Small intestine (tissue), 7 donors: ENCODE results near the gene SLC6A17. TPM values are rescaled to one million over a fixed set of nuclear protein-coding genes. Genes with fewer than 3 reads are reported as not detected.

ENCODE experiments used
- DNase-seq, 2 donors: peaks; one replicate each; pipeline versions ENCODE4 v3.0.0 to v3.0.0-alpha.2; 2013
- FAIRE-seq: peaks from 2 replicates; lab custom pipeline; 2012; peaks lifted over from hg19 to GRCh38; lab: Jason Lieb, UNC
- H3K27ac ChIP-seq, 3 donors: one replicate each; pipeline ENCODE4 v1.5.1; 2013; ENCODE audit warnings: low read length in 2 of 3, mild to moderate bottlenecking in 2 of 3, control low read depth in 1 of 3, inconsistent platforms in 1 of 3, low read depth in 1 of 3, moderate library complexity in 1 of 3
- H3K27me3 ChIP-seq, 3 donors: one replicate each; pipeline ENCODE4 v1.6.1; 2013; ENCODE audit warnings: low read length in 3 of 3, inconsistent platforms in 1 of 3; ENCODE audit not compliant: control insufficient read depth in 3 of 3, insufficient read depth in 3 of 3
- H3K36me3 ChIP-seq, 3 donors: one replicate each; pipeline ENCODE4 v1.6.1; 2013; ENCODE audit warnings: low read length in 3 of 3, inconsistent platforms in 1 of 3, low read depth in 1 of 3, mild to moderate bottlenecking in 1 of 3, moderate library complexity in 1 of 3; ENCODE audit not compliant: control insufficient read depth in 3 of 3, insufficient read depth in 2 of 3
- H3K4me1 ChIP-seq, 3 donors: one replicate each; pipeline ENCODE4 v1.6.1; 2013; ENCODE audit warnings: low read length in 2 of 3, inconsistent platforms in 1 of 3, low read depth in 1 of 3, mild to moderate bottlenecking in 1 of 3, moderate library complexity in 1 of 3; ENCODE audit not compliant: control insufficient read depth in 3 of 3, insufficient read depth in 2 of 3
- H3K4me3 ChIP-seq, 3 donors: one replicate each; pipeline ENCODE4 v1.5.1; 2013; ENCODE audit warnings: low read length in 3 of 3, control low read depth in 1 of 3, inconsistent platforms in 1 of 3, low read depth in 1 of 3, mild to moderate bottlenecking in 1 of 3, moderate library complexity in 1 of 3
- H3K9me3 ChIP-seq, 2 donors: one replicate each; pipeline ENCODE4 v1.6.1; 2013; ENCODE audit warnings: low read depth in 1 of 2, low read length in 1 of 2; ENCODE audit not compliant: control insufficient read depth in 2 of 2, insufficient read depth in 1 of 2
- WGBS, 3 donors: extraction: QIAGEN DNeasy Blood & Tissue Kit; methylation state at CpG; one replicate each; pipeline ENCODE4 v1.1.7; 2013; 5-methylcytosine and 5-hydroxymethylcytosine counted together
- polyA plus RNA-seq, 4 donors: library from polyadenylated mRNA; stranded (reverse) in 3 of 4; unstranded in 1 of 4; fragments of 200-250 nt in 3 of 4; fragments of 120-200 nt in 1 of 4; gene quantifications; one replicate each; pipeline versions ENCODE4 v1.2.1 to v1.2.3, GENCODE V29; 2013
- donor health status: healthy with polysubstance abuse.
- donor health status: control.
- donor health status: control.
- donor health status: Bipolar disorder and iron deficiency.
- donor health status: healthy.

SLC6A17 gene
- polyA plus RNA-seq, 4 donors: under 0.01 to 0.49 TPM; not detected in 2

GRCh38 chr1:110159168-110159567, 8.9 kb downstream of the SLC6A17 start:
- Histone ChIP-seq H3K27me3 (peaks cover 0 to 11% (median 10%) of the 10 kb centered on the region in 3 donors), H3K36me3 (no peaks in the 10 kb centered on the region), H3K9me3 (peaks cover 0 to 2% of the 10 kb centered on the region in 2 donors), H3K4me1 (no peaks in the 10 kb centered on the region), H3K4me3 (no peak overlapping the region), H3K27ac (no peak overlapping the region)
- DNase-seq: no peak
- WGBS, 3 donors: 3 to 29% (median 22%) methylated on average over 2 of the region's 2 CpGs
- no peak for FAIRE-seq

DNA sequence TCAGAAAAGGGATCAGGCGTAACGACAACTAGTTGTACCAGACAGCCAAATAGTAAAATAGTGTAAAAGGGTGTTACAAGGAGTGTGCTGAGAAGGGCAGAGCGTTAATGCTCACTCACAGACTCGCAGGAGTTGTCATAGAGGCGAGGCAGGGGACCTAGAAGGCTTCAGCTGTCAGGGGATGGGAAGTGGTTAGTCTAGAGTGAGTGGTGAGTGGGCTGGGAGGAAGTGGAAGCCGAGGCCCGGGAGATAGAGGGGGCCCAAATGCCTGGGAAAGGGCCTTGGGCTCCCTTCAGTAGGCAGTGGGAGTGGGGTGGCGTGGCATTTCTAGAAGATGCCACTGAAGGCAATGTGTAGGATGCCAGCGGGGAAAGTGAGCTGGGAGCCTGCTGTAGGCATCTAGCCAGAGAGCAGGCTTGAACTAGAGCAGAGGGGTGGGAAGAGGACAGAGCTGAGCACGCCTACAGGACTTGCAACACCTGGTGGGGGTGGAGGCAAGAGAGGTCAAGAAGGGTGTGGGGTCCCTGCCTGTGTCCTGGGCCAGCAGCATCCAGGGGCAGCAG, 10.3 kb downstream of the SLC6A17 start:
- DNase-seq (no peak), FAIRE-seq (no peak)
- H3K4me3 ChIP-seq: no peak overlapping the region
- peaks cover 0 to 2% of the 10 kb centered on the region in 2 donors for H3K9me3 ChIP-seq
- peaks cover 0 to 7% (median 5%) of the 10 kb centered on the region in 3 donors for H3K27me3 ChIP-seq
- H3K27ac ChIP-seq: no peak overlapping the region
- H3K36me3 ChIP-seq: no peaks in the 10 kb centered on the region
- H3K4me1 ChIP-seq: no peaks in the 10 kb centered on the region
- 57 to 67% (median 59%) methylated on average over 10 of the region's 10 CpGs for WGBS, 3 donors

GRCh38 chr1:110161165-110161564, 10.9 kb downstream of the SLC6A17 start:
- Histone ChIP-seq H3K27ac (no peak overlapping the region), H3K4me3 (no peak overlapping the region), H3K4me1 (no peaks in the 10 kb centered on the region), H3K27me3 (peaks cover 0 to 7% (median 5%) of the 10 kb centered on the region in 3 donors), H3K9me3 (peaks cover 0 to 2% of the 10 kb centered on the region in 2 donors), H3K36me3 (no peaks in the 10 kb centered on the region)
- FAIRE-seq (no peak), DNase-seq (no peak)
- 73 to 88% (median 86%) methylated on average over 3 of the region's 3 CpGs for WGBS, 3 donors

DNA sequence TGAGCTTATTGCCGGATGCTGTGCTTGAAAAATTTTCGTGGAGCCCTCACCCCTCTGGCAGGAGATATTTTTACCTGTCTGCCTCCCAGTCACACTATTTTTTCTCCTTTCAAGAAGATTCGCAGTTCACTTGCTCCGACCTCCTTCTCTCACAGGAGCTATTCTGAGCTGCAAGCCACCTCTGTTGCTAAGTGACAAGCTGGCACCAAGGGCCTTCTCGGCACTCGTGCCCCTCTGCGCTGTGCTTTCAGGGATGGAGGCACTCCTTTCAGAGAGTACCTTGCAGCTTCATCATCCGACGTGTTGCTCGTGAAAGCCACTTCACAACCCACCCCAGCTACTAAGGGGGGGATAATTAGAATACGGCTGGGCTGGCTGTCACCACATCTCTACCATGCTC, 11.6 kb downstream of the SLC6A17 start:
- FAIRE-seq: no peak
- H3K4me1 ChIP-seq: no peaks in the 10 kb centered on the region
- DNase-seq: no peak
- no peaks in the 10 kb centered on the region for H3K36me3 ChIP-seq
- no peak overlapping the region for H3K27ac ChIP-seq
- 79 to 83% (median 82%) methylated on average over 11 of the region's 11 CpGs for WGBS, 3 donors
- H3K4me3 ChIP-seq: no peak overlapping the region
- H3K27me3 ChIP-seq: peaks cover 0 to 7% (median 5%) of the 10 kb centered on the region in 3 donors
- H3K9me3 ChIP-seq: peaks cover 0 to 2% of the 10 kb centered on the region in 2 donors

DNA sequence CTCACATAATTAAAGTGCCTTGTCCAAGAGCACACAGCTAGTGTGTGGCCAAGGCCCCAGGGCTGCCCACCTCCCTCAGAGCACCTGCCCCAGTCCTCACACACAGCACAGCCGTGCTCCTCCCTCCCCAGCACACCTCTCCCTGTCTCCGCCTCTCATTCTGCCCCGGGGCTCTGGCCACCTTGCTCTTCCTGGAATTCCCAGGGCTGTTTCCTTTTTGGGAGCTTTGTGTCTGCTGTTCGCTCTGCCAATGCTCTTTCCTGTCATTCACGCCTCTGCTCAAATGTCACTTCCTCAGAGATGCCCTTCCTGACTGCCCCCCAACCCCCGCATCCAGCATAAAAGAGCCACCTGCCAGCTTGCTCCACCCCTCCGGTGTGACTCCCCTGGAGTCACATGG, 13.3 kb downstream of the SLC6A17 start:
- FAIRE-seq (no peak), DNase-seq (no peak)
- WGBS, 3 donors: 32 to 45% (median 44%) methylated on average over 7 of the region's 7 CpGs
- Histone ChIP-seq H3K27me3 (peaks cover 0 to 7% (median 2%) of the 10 kb centered on the region in 3 donors), H3K4me3 (no peak overlapping the region), H3K36me3 (no peaks in the 10 kb centered on the region), H3K27ac (no peak overlapping the region), H3K4me1 (no peaks in the 10 kb centered on the region), H3K9me3 (peaks cover 0 to 2% of the 10 kb centered on the region in 2 donors)

GRCh38 chr1:110164725-110165350, 14.5 kb downstream of the SLC6A17 start:
- H3K27me3 ChIP-seq: peaks cover 0 to 5% (median 2%) of the 10 kb centered on the region in 3 donors
- H3K4me1 ChIP-seq: no peaks in the 10 kb centered on the region
- peaks cover 0 to 2% of the 10 kb centered on the region in 2 donors for H3K9me3 ChIP-seq
- 54 to 59% (median 55%) methylated on average over 10 of the region's 10 CpGs for WGBS, 3 donors
- no peak overlapping the region for H3K27ac ChIP-seq
- no peaks in the 10 kb centered on the region for H3K36me3 ChIP-seq
- DNase-seq: no peak
- no peak overlapping the region for H3K4me3 ChIP-seq
- FAIRE-seq: no peak

DNA sequence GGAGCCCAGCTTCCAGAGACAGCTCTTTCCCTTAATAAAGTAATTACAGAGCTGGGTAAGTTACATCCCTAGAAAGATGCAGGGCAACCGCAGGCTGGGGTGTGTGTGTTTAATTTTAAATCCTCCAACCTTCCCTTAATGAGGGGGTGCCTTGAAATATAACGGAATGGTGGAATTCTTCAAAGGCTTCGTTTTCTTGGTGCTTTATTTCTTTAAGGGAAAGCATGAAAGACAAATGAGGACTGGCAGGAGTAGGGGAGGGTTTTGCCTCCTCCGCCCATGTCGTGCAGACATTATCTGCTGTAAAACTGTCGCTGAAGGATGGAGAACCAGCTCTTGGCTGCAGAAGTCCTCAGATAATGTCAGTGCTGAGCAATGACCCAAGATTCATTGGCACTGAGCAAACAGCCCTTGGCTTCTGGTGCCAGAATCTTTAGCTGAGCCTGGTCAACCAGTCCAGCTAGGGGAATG, 15.5 kb downstream of the SLC6A17 start:
- Histone ChIP-seq H3K27me3 (peaks cover 0 to 5% (median 2%) of the 10 kb centered on the region in 3 donors), H3K27ac (no peak overlapping the region), H3K4me3 (no peak overlapping the region), H3K9me3 (peaks cover 0 to under 1% of the 10 kb centered on the region in 2 donors), H3K4me1 (no peaks in the 10 kb centered on the region), H3K36me3 (no peaks in the 10 kb centered on the region)
- WGBS, 3 donors: 69 to 70% (median 70%) methylated on average over 6 of the region's 6 CpGs
- FAIRE-seq (no peak), DNase-seq (no peak)

GRCh38 chr1:110166861-110167260, 16.6 kb downstream of the SLC6A17 start:
- DNase-seq (no peak), FAIRE-seq (no peak)

More at GRCh38 chr1:110166861-110167260, 16.6 kb downstream of the SLC6A17 start:
- no peak overlapping the region for H3K27ac ChIP-seq
- peaks cover 0 to 5% (median 2%) of the 10 kb centered on the region in 3 donors for H3K27me3 ChIP-seq
- H3K4me1 ChIP-seq: no peaks in the 10 kb centered on the region
- WGBS, 3 donors: 86 to 87% (median 87%) methylated on average over 11 of the region's 11 CpGs
- no peaks in the 10 kb centered on the region for H3K9me3 ChIP-seq
- no peak overlapping the region for H3K4me3 ChIP-seq
- H3K36me3 ChIP-seq: no peaks in the 10 kb centered on the region
